HepG2 (cell line): ENCODE data around the gene NRP1. TPM values are rescaled to one million over a fixed set of nuclear protein-coding genes. Genes with fewer than 3 reads are reported as not detected.

ENCODE experiments used
- ARNTL ChIP-seq: sonication (generic); formaldehyde crosslinking; IDR thresholded peaks from 2 replicates; pipeline ENCODE4 v1.4.0; 2020; ENCODE audit warnings: mild to moderate bottlenecking, missing genetic modification reagents
- ATF4 ChIP-seq, 2 experiments: fragments of 450-650 bp in 1 of 2; sonication (generic) in 1 of 2; formaldehyde crosslinking; IDR thresholded peaks; 2 replicates each; pipeline versions ENCODE4 v1.5.0 to v1.8.0; 2020 to 2022; ENCODE audit warnings: mild to moderate bottlenecking in 1 of 2, missing genetic modification reagents in 1 of 2
- CBX5 ChIP-seq: sonication (generic); formaldehyde crosslinking; IDR thresholded peaks from 2 replicates; pipeline ENCODE4 v1.4.0; 2020; ENCODE audit warnings: missing genetic modification reagents, borderline replicate concordance
- CCDC6 ChIP-seq: sonication (generic); formaldehyde crosslinking; IDR thresholded peaks from 2 replicates; pipeline ENCODE4 v1.8.1; 2022; ENCODE audit warnings: mild to moderate bottlenecking, missing genetic modification reagents, moderate library complexity
- CENPBD1 ChIP-seq: sonication (generic); formaldehyde crosslinking; IDR thresholded peaks from 2 replicates; pipeline ENCODE4 v1.8.0; 2022; ENCODE audit warnings: missing genetic modification reagents, low read depth, mild to moderate bottlenecking, borderline replicate concordance
- FOXP1 ChIP-seq, 2 experiments: fragments of 450-650 bp in 1 of 2; IDR thresholded peaks; 2 replicates each; pipeline ENCODE4 v1.6.1; 2017 to 2018; ENCODE audit warnings: antibody characterized with exemption in 1 of 2
- SIN3A ChIP-seq: IDR thresholded peaks from 2 replicates; pipeline ENCODE4 v1.6.1; 2011; ENCODE audit warnings: low read depth, mild to moderate bottlenecking, control low read depth, low read length, borderline replicate concordance
- SP5 ChIP-seq: IDR thresholded peaks from 2 replicates; pipeline ENCODE4 v1.6.1; 2016; ENCODE audit warnings: low read depth, borderline replicate concordance
- TFDP1 ChIP-seq: IDR thresholded peaks from 2 replicates; pipeline ENCODE4 v1.6.1; 2016; ENCODE audit warnings: missing compliant biosample characterization, missing genetic modification reagents, borderline replicate concordance
- ZGPAT ChIP-seq: IDR thresholded peaks from 2 replicates; pipeline ENCODE4 v1.6.1; 2016; ENCODE audit warnings: mild to moderate bottlenecking
- ZNF468 ChIP-seq: sonication (generic); formaldehyde crosslinking; IDR thresholded peaks from 2 replicates; pipeline ENCODE4 v1.8.0; 2022; ENCODE audit warnings: mild to moderate bottlenecking, moderate library complexity, missing genetic modification reagents
- ZNF501 ChIP-seq: sonication (generic); formaldehyde crosslinking; IDR thresholded peaks from 2 replicates; pipeline ENCODE4 v1.5.1; 2020; ENCODE audit warnings: mild to moderate bottlenecking, moderate library complexity, missing genetic modification reagents
- ZNF503 ChIP-seq: sonication (generic); formaldehyde crosslinking; IDR thresholded peaks from 2 replicates; pipeline ENCODE4 v1.4.0; 2020; ENCODE audit warnings: missing genetic modification reagents
- ZNF609 ChIP-seq: sonication (generic); formaldehyde crosslinking; IDR thresholded peaks from 2 replicates; pipeline ENCODE4 v1.4.0; 2020; ENCODE audit warnings: mild to moderate bottlenecking, missing genetic modification reagents, borderline replicate concordance
- ZNF644 ChIP-seq: IDR thresholded peaks from 2 replicates; pipeline ENCODE4 v1.6.1; 2016; ENCODE audit warnings: low read depth
- polyA plus RNA-seq, 8 experiments: library from polyadenylated mRNA; depleted of rRNA in 3 of 8; stranded (reverse) in 7 of 8; unstranded in 1 of 8; fragments of >200 nt; fragmentation: Illumina TruSeq in 4 of 8; extraction: Trizol in 4 of 8; gene quantifications; 2 replicates each; pipeline versions ENCODE4 v1.2.1 to v1.2.3, GENCODE V29; 2011 to 2016; ENCODE audit warnings: low read depth in 4 of 8, missing spikeins in 1 of 8, mixed read lengths in 1 of 8; ENCODE audit not compliant: insufficient read depth in 1 of 8
- total RNA-seq, 5 experiments: library from RNA; depleted of rRNA; stranded (reverse); fragments of >200 nt; fragmentation: Illumina TruSeq; extraction: Trizol; gene quantifications; 2 replicates each; pipeline ENCODE4 v1.2.3, GENCODE V29; 2016; ENCODE audit warnings: low read depth in 1 of 5

NRP1 gene
- total and polyA plus RNA-seq, 2 of the 13 experiments (the other 11 are each of a cell fraction or from before 2014, with no cell fraction given), result 5.3 to 5.8 TPM

- TF ChIP-seq TFDP1 (CRISPR knock-in tag) (0 out of 2 replicates have a peak, but pooled peaks have one; percentile 56), SP5 (CRISPR knock-in tag) (peak; percentile 44; the same call in 1 of the 2 replicates), SIN3A (peak; percentile 15; the same call in 1 of the 2 replicates), ZNF503 (CRISPR knock-in tag) (peak; percentile 86), ZGPAT (CRISPR knock-in tag) (peak; percentile 83; the same call in 1 of the 2 replicates), ZNF468 (CRISPR knock-in tag) (no peak), ZNF644 (CRISPR knock-in tag) (peak; percentile 90; the same call in 1 of the 2 replicates), CENPBD1 (no peak), ZNF501 (CRISPR knock-in tag) (peak; percentile 58; the same call in 1 of the 2 replicates), CCDC6 (peak; percentile 22; the same call in 1 of the 2 replicates), ATF4 (CRISPR knock-in tag; IDR thresholded peaks at IDR 0.05) (peak in 1 of 2 experiments; percentile 65; a peak in 1 of 4 replicates), ARNTL (CRISPR knock-in tag) (peak; percentile 74; the same call in 1 of the 2 replicates), FOXP1 (IDR thresholded peaks at IDR 0.05) (no peak), FOXP1 (CRISPR knock-in tag; IDR thresholded peaks at IDR 0.05) (peak; percentile 77), CBX5 (CRISPR knock-in tag) (peak; percentile 86; the same call in 1 of the 2 replicates), ZNF609 (CRISPR knock-in tag) (peak; percentile 96)
Measured at GRCh38 chr10:33195608-33196376, 138.7 kb downstream of the NRP1 start (continued).
